Measurements from ENCODE around the gene SSBP4. TPM values are rescaled to one million over a fixed set of nuclear protein-coding genes. Genes with fewer than 3 reads are reported as not detected.
A peak's percentile ranks its signal among the peaks of the same experiment; 100 is the strongest.

SSBP4 gene
- total RNA-seq, 1 experiment from 2014 or later, result 46.2 TPM

- H3K9me3 ChIP-seq, result no peaks in the 10 kb centered on the region
- Mint-ChIP-seq H3K4me3 (ENCODE audit: unreplicated experiment) (no peak overlapping the region), H3K4me1 (ENCODE audit: low read depth, unreplicated experiment) (peaks cover 19% of the 10 kb centered on the region), H3K36me3 (ENCODE audit: insufficient read depth, unreplicated experiment) (peaks cover 51% of the 10 kb centered on the region), H3K27me3 (ENCODE audit: insufficient read depth, unreplicated experiment) (no peaks in the 10 kb centered on the region), H3K9me3 (ENCODE audit: unreplicated experiment) (peaks cover 10% of the 10 kb centered on the region), H3K27ac (ENCODE audit: unreplicated experiment) (peak overlapping the region; percentile 73)
- TF ChIP-seq CTCF (IDR thresholded peaks at IDR 0.05; ENCODE audit: insufficient read depth in 1 of 2, low read depth in 1 of 2, low read length in 1 of 2, severe bottlenecking in 1 of 2, unreplicated experiment in 1 of 2), result no peak
- no peak for DNase-seq
- ChIA-PET POLR2A (no interaction called here), CTCF (interaction anchor here (0.6 kb wide), 1 partner anchor 31 kb away, joined by 3 read pairs; no protein-coding TSS in a partner anchor)
- intact Hi-C loops (cut with micrococcal nuclease; ENCODE audit: unreplicated experiment), result no loop called here
- no peaks in the 10 kb centered on the region for H3K27me3 ChIP-seq (replicated peaks; ENCODE audit: control insufficient read depth, insufficient read depth, low read length)
- no peak overlapping the region for H3K4me3 ChIP-seq (ENCODE audit: low read depth, low read length)
- no TSS peak for BruUV-seq (replicated peaks)
- peaks cover 2% of the 10 kb centered on the region; the same call in 1 of the 2 replicates for H3K36me3 ChIP-seq (ENCODE audit: control insufficient read depth, insufficient read depth, low read length)
- peaks cover 18% of the 10 kb centered on the region for H3K4me1 ChIP-seq
These were observed 26.2 kb downstream of the SSBP4 start for GRCh38 chr19:18445262-18445948.

- no peak overlapping the region for H3K4me3 ChIP-seq (ENCODE audit: low read depth, low read length)
- BruUV-seq (replicated peaks), result no TSS peak
- Mint-ChIP-seq H3K4me1 (ENCODE audit: low read depth, unreplicated experiment) (peaks cover 19% of the 10 kb centered on the region), H3K36me3 (ENCODE audit: insufficient read depth, unreplicated experiment) (peaks cover 59% of the 10 kb centered on the region), H3K9me3 (ENCODE audit: unreplicated experiment) (peaks cover 10% of the 10 kb centered on the region), H3K4me3 (ENCODE audit: unreplicated experiment) (peak overlapping the region; percentile 20), H3K27ac (ENCODE audit: unreplicated experiment) (peak overlapping the region; percentile 73), H3K27me3 (ENCODE audit: insufficient read depth, unreplicated experiment) (no peaks in the 10 kb centered on the region)
- intact Hi-C loops (cut with micrococcal nuclease; ENCODE audit: unreplicated experiment), result loop anchor here (2.0 kb wide), 1 partner anchor 17 kb away; no protein-coding TSS in a partner anchor
- peaks cover 18% of the 10 kb centered on the region for H3K4me1 ChIP-seq
- H3K36me3 ChIP-seq (ENCODE audit: control insufficient read depth, insufficient read depth, low read length), result peaks cover 2% of the 10 kb centered on the region; the same call in 1 of the 2 replicates
- peak in 1 of 2 experiments; percentile 39 for DNase-seq
- TF ChIP-seq CTCF (IDR thresholded peaks at IDR 0.05; ENCODE audit: insufficient read depth in 1 of 2, low read depth in 1 of 2, low read length in 1 of 2, severe bottlenecking in 1 of 2, unreplicated experiment in 1 of 2), result no peak
- H3K27me3 ChIP-seq (replicated peaks; ENCODE audit: control insufficient read depth, insufficient read depth, low read length), result no peaks in the 10 kb centered on the region
- POLR2A ChIA-PET, result interaction anchor here (1.1 kb wide), 1 partner anchor 118 kb away, joined by 3 read pairs; no protein-coding TSS in a partner anchor
- no peaks in the 10 kb centered on the region for H3K9me3 ChIP-seq
- CTCF ChIA-PET, result interaction anchor here (0.6 to 1.0 kb wide), 3 partner anchors 26 to 74 kb away, joined by 3 to 4 read pairs (median 3); no protein-coding TSS in a partner anchor
These were observed 27.1 kb downstream of the SSBP4 start for GRCh38 chr19:18446145-18446810.

- H3K27ac Mint-ChIP-seq (ENCODE audit: unreplicated experiment), result peak overlapping the region; percentile 73
- Histone ChIP-seq H3K36me3 (ENCODE audit: control insufficient read depth, insufficient read depth, low read length) (peaks cover 2% of the 10 kb centered on the region; the same call in 1 of the 2 replicates), H3K9me3 (no peaks in the 10 kb centered on the region), H3K27me3 (replicated peaks; ENCODE audit: control insufficient read depth, insufficient read depth, low read length) (no peaks in the 10 kb centered on the region), H3K4me3 (ENCODE audit: low read depth, low read length) (no peak overlapping the region), H3K4me1 (peaks cover 18% of the 10 kb centered on the region)
- H3K4me1 Mint-ChIP-seq (ENCODE audit: low read depth, unreplicated experiment), result peaks cover 19% of the 10 kb centered on the region
- no peak for TF ChIP-seq CTCF (IDR thresholded peaks at IDR 0.05; ENCODE audit: insufficient read depth in 1 of 2, low read depth in 1 of 2, low read length in 1 of 2, severe bottlenecking in 1 of 2, unreplicated experiment in 1 of 2)
- ChIA-PET POLR2A (interaction anchor here (0.6 to 1.1 kb wide), 2 partner anchors 10 to 118 kb away, joined by 3 to 4 read pairs; no protein-coding TSS in a partner anchor), CTCF (interaction anchor here (0.8 to 1.0 kb wide), 3 partner anchors 27 to 167 kb away, joined by 3 to 5 read pairs (median 4); no protein-coding TSS in a partner anchor)
- peaks cover 58% of the 10 kb centered on the region for H3K36me3 Mint-ChIP-seq (ENCODE audit: insufficient read depth, unreplicated experiment)
- H3K4me3 Mint-ChIP-seq (ENCODE audit: unreplicated experiment), result peak overlapping the region; percentile 20
- BruUV-seq (replicated peaks), result no TSS peak
- H3K27me3 Mint-ChIP-seq (ENCODE audit: insufficient read depth, unreplicated experiment), result no peaks in the 10 kb centered on the region
- intact Hi-C loops (cut with micrococcal nuclease; ENCODE audit: unreplicated experiment), result loop anchor here (2.0 kb wide), 1 partner anchor 16 kb away; no protein-coding TSS in a partner anchor
- DNase-seq, result peak; percentile 75 to 76
- H3K9me3 Mint-ChIP-seq (ENCODE audit: unreplicated experiment), result peaks cover 10% of the 10 kb centered on the region
These were observed 27.7 kb downstream of the SSBP4 start for GRCh38 chr19:18446811-18447359.

Measured in Caco-2 (cell line).